HG03558 (cell line): ENCODE measurements around the gene STX2.
"Not testable (repeated sequence)": the region's sequence is repeated elsewhere in the genome, so short reads cannot be mapped to it uniquely, and the experiment has no call there.

ENCODE experiments used
- ATAC-seq: cut with Tn5 transposase; IDR thresholded peaks from one replicate; pipeline ENCODE4 v1.9.1; 2021; ENCODE audit warnings: moderate number of reproducible peaks; ENCODE audit not compliant: unreplicated experiment; ENCODE audit errors: extremely low read depth

The STX2 gene

DNA sequence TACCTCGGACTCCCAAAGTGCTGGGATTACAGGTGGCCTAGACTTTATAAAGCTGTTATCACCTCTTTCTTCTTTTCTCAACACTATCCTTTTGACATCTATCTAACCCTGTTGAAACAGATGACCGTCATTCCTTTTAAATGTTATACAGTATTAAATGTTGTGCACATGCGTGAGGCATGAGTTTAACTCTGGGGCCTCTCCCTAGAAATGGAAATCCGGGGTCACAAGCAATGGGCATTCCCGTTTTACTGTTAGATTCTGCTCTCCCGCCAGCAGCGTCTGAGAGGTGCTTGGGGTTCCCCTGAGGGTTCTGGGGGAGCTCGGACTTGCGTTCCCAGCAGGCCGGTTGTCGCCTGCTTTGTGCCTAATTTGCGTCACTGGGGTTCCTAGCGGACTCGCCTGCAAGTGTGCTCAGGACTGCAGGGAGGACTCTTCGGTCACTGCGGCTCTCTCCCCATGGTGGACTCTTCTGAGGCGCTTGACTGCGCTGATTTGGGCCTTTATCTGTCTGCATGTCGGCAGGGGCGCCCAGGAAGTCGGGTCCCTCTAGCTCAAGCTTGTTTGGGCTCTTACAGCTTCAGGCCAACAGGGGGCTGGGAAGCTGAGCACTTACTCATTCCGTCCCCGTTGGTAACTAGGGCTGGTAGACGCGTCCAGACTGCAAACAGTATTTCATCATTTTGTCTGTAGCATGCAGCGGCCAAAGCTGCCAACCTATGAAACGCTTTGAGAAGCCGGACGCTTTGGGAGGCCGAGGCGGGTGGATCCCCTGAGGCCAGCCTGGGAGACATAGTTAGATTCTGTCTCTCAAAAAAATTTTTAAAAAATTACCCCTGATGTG is 31.6 kb upstream of the STX2 start:
- peak; percentile 50 for ATAC-seq

- no peak for ATAC-seq
Measured at GRCh38 chr12:130868412-130868811, 29.4 kb upstream of the STX2 start.

GRCh38 chr12:130863298-130863697 is 24.2 kb upstream of the STX2 start:
- no peak for ATAC-seq

GRCh38 chr12:130862771-130863170 is 23.7 kb upstream of the STX2 start:
- not testable (repeated sequence) for ATAC-seq

- no peak for ATAC-seq
Measured at GRCh38 chr12:130862161-130862560, 23.1 kb upstream of the STX2 start.

DNA sequence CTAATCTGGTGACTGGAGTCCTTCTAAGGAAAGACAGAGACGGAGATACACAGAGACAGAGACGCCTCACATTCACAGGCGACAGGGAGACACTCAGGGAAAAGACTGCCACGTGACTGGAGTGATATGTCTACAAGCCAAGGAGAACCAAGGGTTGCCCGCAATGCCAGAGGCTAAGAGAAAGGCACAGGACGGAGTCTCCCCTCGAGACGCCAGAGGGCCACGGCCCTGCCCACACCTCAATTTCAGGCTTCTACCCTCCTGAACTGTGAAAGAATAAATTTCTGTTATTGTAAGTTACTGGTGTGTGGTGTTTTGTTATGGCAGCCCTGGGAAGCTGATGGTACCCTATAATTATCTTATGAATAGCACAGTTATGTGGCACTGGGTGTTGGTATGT is 21.3 kb upstream of the STX2 start:
- no peak for ATAC-seq

DNA sequence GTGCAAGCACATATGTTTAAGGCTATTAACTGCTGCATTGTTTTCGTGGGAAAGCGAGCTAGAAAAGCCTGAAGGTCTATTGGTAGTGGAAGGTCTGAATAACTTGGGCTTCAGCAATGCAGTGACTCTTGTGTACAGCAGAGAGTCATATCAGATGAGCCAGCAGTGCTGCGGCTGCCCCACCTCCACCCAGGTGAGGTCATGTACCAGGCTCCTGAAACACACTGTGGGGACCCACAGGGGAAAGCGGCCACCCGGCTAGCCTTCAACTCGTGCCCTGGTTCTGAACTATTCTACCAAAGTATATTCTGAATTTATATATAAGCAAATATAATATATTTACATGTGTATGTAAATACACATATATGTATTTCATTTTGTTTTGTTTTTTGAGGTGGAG is 20.1 kb upstream of the STX2 start:
- ATAC-seq, result no peak

DNA sequence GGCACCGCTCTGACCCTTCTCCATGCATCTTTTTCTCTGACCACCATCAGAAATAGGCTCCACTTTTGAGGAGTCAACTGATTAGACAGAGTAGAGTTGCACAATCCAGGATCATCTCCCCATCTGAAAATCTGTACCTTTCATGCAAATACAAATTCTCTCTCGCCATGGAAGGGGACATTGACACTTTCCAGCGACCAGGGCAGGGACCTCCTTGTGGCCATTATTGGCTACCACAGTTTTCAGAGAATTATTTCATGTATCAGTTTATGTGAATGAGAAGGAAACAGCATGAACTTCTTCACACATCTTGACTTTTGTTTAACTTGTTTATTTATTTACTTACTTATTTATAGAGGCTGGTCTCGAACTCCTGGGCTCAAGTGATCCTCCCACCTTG is 19.0 kb upstream of the STX2 start:
- no peak for ATAC-seq

- no peak for ATAC-seq
Measured at GRCh38 chr12:130856088-130856487, 17.0 kb upstream of the STX2 start.

- no peak for ATAC-seq
Measured at GRCh38 chr12:130850418-130851021, 11.5 kb upstream of the STX2 start.

- no peak for ATAC-seq
Measured at GRCh38 chr12:130849561-130850417, 10.7 kb upstream of the STX2 start.

DNA sequence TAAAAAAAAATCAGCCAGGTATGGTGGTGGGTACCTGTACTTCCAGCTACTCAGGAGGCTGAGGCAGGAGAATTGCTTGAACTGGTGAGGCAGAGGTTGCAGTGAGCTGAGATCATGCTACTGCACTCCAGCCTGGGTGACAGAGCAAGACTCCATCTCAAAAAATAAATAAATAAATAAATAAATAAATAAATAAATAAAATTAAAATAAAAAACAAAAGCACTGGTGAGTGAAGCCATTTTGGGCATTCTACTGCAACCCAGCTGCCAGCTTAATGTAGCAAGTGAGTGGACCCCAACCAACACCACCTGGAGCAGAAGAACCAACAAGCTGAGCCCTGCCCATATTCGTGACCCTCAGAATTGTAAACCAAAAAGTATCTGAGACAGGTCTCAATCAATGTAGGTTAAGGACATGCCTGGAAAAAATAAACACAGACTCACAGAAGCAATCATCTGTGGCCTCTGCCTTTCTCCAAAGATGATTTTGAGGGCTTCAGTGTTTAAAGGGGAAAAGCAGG is 9.8 kb upstream of the STX2 start:
- not testable (repeated sequence) for ATAC-seq

DNA sequence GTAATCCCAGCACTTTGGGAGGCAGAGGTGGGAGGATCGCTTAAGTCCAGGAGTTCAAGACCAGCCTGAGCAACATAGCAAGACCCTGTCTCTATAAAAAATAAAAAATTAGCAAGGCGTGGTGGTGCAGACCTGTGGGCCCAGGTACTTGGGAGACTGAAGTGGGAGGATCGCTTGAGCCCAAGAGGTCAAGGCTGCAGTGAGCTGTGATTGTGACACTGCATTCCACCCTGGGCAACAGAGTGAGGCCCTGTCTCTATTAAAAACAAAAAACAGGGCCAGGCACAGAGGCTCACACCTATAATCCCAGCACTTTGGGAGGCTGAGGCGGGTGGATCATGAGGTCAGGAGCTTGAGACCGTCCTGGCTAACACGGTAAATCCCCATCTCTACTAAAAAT is 9.1 kb upstream of the STX2 start:
- ATAC-seq, result not testable (repeated sequence)

DNA sequence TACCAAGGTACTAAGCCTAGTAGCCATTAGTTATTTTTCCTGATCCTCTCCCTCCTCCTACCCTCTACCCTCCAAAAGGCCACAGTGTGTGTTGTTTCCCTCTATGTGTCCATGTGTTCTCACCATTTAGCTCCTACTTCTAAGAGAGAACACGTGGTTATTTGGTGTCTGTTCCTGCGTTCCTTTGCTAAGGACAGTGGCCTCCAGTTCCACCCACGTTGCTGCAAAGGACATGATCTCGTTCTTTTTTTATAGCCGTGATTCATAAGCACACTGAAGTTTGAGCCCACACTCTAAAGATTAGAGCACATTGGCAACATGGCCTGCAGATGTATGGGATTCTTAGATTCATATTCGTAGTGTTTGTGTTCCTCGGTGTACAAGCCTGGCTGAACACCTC is 8.1 kb upstream of the STX2 start:
- no peak for ATAC-seq

GRCh38 chr12:130846369-130846768 is 7.3 kb upstream of the STX2 start:
- no peak for ATAC-seq

DNA sequence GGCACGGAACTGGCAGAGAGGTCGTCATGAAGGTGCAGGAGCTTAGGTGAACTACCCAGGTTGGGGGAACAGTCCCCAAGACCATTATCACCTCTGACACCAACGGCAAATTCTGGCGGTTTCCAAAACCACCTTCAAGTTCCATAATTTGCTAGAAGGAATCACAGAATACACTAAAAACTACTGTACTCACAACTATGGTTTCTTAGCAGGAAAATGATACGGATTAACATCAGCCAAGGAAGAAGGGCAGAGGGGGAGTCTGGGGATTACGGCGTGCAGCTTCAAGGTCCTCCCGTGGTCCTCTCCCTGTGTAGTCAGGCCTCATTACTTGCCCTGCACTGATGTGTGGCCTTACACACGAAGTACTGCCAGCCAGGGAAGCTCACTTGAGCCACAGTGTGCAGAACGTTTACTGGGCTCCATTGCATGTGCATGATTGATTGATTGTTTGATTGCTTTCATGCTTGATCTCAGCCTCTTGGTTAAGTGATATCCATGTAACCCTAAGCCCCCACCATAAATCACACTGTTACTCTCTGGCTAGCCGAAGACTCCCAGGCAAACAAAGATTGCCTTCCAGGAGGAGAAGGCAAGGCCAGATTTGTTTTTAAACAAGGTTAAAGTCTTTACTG is 837 bp upstream of the STX2 start:
- ATAC-seq, result no peak

- no peak for ATAC-seq
Measured at GRCh38 chr12:130838284-130838950, 633 bp downstream of the STX2 start.

DNA sequence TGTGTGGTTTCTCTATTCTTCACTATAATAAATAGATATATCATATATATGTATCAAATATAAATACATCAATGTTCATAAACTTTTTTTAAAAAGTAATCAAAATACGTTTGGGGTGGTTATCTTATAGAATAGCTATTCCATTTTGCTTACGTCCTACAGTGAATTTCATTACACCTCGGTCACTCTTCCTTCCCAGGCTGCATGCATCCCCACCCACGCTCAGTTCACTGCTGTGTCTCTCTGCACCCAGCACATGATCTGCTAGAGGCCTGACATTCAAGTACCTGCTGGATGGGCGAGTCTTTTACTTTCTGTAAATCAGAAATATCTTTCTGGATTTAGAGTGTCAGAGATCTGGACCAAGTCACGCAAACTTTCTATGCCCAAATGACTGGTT is 3.6 kb downstream of the STX2 start:
- ATAC-seq, result no peak

- ATAC-seq, result no peak
Measured at GRCh38 chr12:130835011-130835410, 4.0 kb downstream of the STX2 start.
